ENCODE measurements around the gene TMC8. TPM values are rescaled to one million over a fixed set of nuclear protein-coding genes. Genes with fewer than 3 reads are reported as not detected.

Gene TMC8
- total RNA-seq, 2 donors from 2014 or later, result 3.8 to 4.3 TPM

DNA sequence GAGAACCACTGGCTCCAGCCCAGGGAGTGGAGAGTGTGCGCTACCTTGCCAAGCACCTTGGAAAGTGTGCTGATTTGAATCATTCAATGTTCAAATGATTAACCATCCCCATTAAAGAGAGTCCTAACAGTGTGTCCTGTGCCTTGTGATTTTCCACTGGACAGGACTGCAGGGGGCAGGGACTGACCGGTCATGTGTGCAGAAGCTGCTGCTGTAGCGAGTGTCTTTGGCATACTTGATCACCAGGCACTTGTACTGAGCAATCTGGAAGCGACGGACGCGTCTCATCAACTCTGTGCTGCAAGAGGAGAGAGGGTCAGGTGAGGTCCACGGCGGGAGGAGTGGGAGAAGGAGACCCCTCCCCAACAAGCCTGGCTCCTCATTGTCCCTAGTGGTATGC, 54.3 kb downstream of the TMC8 start:
- intact Hi-C loops (cut with DNase I), result no loop called here
- ATAC-seq (no peak), DNase-seq (no peak)

DNA sequence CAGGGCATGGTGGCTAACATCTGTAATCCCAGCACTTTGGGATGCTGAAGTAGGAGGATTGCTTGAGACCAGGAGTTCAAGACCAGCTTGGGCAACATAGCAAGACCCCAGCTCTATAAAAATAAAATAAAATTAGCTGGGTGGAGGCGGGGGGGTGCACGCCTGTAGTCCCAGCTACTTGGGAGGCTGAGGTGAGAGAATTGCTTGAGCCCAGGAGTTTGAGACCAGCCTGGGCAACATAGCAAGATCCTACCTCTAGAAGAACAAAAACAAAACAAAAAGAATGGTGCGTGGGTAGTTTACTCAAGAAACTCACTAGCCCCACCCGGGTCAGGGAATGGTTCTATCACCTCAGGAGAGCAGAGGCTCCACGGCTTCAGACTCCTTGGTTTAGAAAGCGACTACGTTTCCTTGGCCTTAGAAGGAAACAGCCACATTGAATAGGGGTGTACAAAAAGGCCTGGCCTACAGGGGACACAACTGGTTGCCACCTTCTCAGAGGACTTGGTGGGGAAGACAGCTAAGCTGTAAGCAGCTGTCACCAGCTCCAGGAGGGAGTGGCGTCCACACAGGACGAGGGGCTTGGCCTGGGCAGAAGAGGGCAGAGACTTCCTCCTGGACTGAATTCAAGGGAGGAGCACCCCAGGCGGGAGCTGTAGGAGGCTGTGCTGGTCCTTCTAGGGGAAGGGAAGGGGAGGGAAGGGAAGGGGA, 55.6 kb downstream of the TMC8 start:
- intact Hi-C loops (cut with DNase I), result no loop called here
- DNase-seq (peak; percentile 52), ATAC-seq (peak; percentile 5 to 55)

- peak; percentile 98 to 99 for ATAC-seq
- peak; percentile 96 for DNase-seq
- intact Hi-C loops (cut with DNase I), result no loop called here
These were observed 56.4 kb downstream of the TMC8 start, which contains the start of the genes AFMID and TK1 for GRCh38 chr17:78186692-78187595. AFMID (plus strand) TSS chr17:78187362; CDS start chr17:78187371, 9 bp downstream. TK1 (minus strand) TSS chr17:78187052; CDS start chr17:78186994, 58 bp downstream.

Other genes starting within 250 kb of the TMC8 start
- 10 to 100 TPM; 21.1 to 24.5 TPM for gene TNRC6C, start 172.1 kb upstream of the TMC8 start, total RNA-seq
- 10 to 100 TPM; 24.9 to 32.0 TPM for gene TMC6, start 2.0 kb upstream of the TMC8 start, total RNA-seq
- not detected for gene C17orf99, start 15.6 kb downstream of the TMC8 start, total RNA-seq
- gene SYNGR2, start 37.8 kb downstream of the TMC8 start, total RNA-seq, result 10 to 100 TPM; 73.4 to 84.5 TPM
- gene TK1, start 56.3 kb downstream of the TMC8 start, total RNA-seq, result 1 to 10 TPM; 1.8 to 7.7 TPM
- 10 to 100 TPM; 20.8 to 30.9 TPM for gene AFMID, start 56.6 kb downstream of the TMC8 start, total RNA-seq
- 1 to 10 TPM in 1 of 2 donors, under 1 TPM in 1; 0.16 to 1.6 TPM for gene BIRC5, start 83.5 kb downstream of the TMC8 start, total RNA-seq
- not detected for gene TMEM235, start 100.9 kb downstream of the TMC8 start, total RNA-seq
- gene SOCS3, start 229.3 kb downstream of the TMC8 start, total RNA-seq, result 10 to 100 TPM; 15.1 to 78.1 TPM
- 10 to 100 TPM; 17.7 to 24.3 TPM for gene PGS1, start 247.9 kb downstream of the TMC8 start, total RNA-seq

All from left cardiac atrium (tissue), 4 donors.